K562 (cell line): ENCODE measurements around the gene SPOCD1. TPM values are rescaled to one million over a fixed set of nuclear protein-coding genes. Genes with fewer than 3 reads are reported as not detected.

Experiments used
- ATAC-seq: fragments of 200-7000 bp; cut with Tn5 transposase; 3 replicates; pipeline ENCODE4 v1.9.1; 2020; ENCODE audit warnings: moderate library complexity
- BruUV-seq: library from RNA; stranded (reverse); fragments of 400-500 nt; replicated peaks from 2 replicates; lab custom pipeline; 2021; lab: Mats Ljungman, UMichigan
- CTCF ChIA-PET: fragments of 300-600 bp; formaldehyde crosslinking; extraction: SDS; loops from one replicate; lab custom pipeline; 2021; ENCODE audit warnings: low intra/inter-chr PET ratio; lab: Yijun Ruan, JAX
- POLR2A ChIA-PET: fragments of 300-600, 350-650 bp; sonication (Branson Sonifier 250); formaldehyde crosslinking; extraction: SDS; loops from one replicate; lab custom pipeline; 2021; ENCODE audit warnings: antibody characterized with exemption, inconsistent platforms; lab: Yijun Ruan, JAX
- DNase-seq, 4 experiments: peaks; one replicate each; pipeline versions ENCODE4 v3.0.0 to v3.0.0-alpha.2; 2011 to 2018; ENCODE audit warnings: low spot score in 3 of 4, mixed read lengths in 3 of 4; ENCODE audit errors: extremely low read depth in 1 of 4
- FAIRE-seq: peaks from 2 replicates; lab custom pipeline; 2011; peaks lifted over from hg19 to GRCh38; lab: Jason Lieb, UNC
- H2AFZ ChIP-seq: 2 replicates; pipeline ENCODE4 v1.6.0; 2011; ENCODE audit warnings: low read depth, low read length, control low read depth, inconsistent platforms
- H3K27ac ChIP-seq: fragments of 200-600 bp; 3 replicates; pipeline ENCODE4 v1.8.0; 2011; ENCODE audit warnings: low read depth, mild to moderate bottlenecking, control low read depth, inconsistent platforms, low read length, moderate library complexity, mixed read lengths; ENCODE audit errors: extremely low read depth
- H3K27me3 ChIP-seq, 2 experiments: fragments of 300-600 bp in 1 of 2; 2 replicates in 1 of 2; 3 replicates in 1 of 2; pipeline versions ENCODE4 v1.6.0 to v1.8.0; 2011; ENCODE audit warnings: inconsistent platforms in 2 of 2, low read length in 2 of 2, mild to moderate bottlenecking in 1 of 2, mixed read lengths in 1 of 2, moderate library complexity in 1 of 2; ENCODE audit not compliant: control insufficient read depth in 2 of 2, insufficient read depth in 2 of 2
- H3K36me3 ChIP-seq: fragments of 300-600 bp; 3 replicates; pipeline ENCODE4 v1.8.0; 2011; ENCODE audit warnings: mild to moderate bottlenecking, low read length, inconsistent platforms; ENCODE audit not compliant: control insufficient read depth, insufficient read depth
- H3K4me1 ChIP-seq, 2 experiments: fragments of 200-600 bp in 1 of 2; replicated peaks in 1 of 2; 2 replicates in 1 of 2; 3 replicates in 1 of 2; pipeline versions ENCODE4 v1.5.1 to v1.8.0; 2011; ENCODE audit warnings: inconsistent platforms in 2 of 2, low read length in 2 of 2, mild to moderate bottlenecking in 1 of 2, mixed read lengths in 1 of 2, moderate library complexity in 1 of 2; ENCODE audit not compliant: control insufficient read depth in 2 of 2, insufficient read depth in 2 of 2
- H3K4me2 ChIP-seq: 2 replicates; pipeline ENCODE4 v1.6.1; 2011; ENCODE audit warnings: low read length, control low read depth, inconsistent platforms, mixed read lengths; ENCODE audit not compliant: insufficient read depth
- H3K4me3 ChIP-seq: fragments of 200-600 bp; sonication (generic), shearing (Covaris generic); 2 replicates; pipeline ENCODE4 v1.5.1; 2016; ENCODE audit warnings: control low read depth, inconsistent platforms
- H3K79me2 ChIP-seq: fragments of 200-600 bp; 3 replicates; pipeline ENCODE4 v1.8.0; 2011; ENCODE audit warnings: low read length, inconsistent platforms; ENCODE audit not compliant: control insufficient read depth, insufficient read depth
- H3K9ac ChIP-seq, 2 experiments: 2 replicates each; pipeline versions ENCODE4 v1.6.0 to v1.6.1; 2011; ENCODE audit warnings: low read depth in 2 of 2, low read length in 2 of 2, control low read depth in 1 of 2, inconsistent platforms in 1 of 2, mild to moderate bottlenecking in 1 of 2, mixed read lengths in 1 of 2; ENCODE audit not compliant: insufficient read depth in 1 of 2
- H3K9me1 ChIP-seq: one replicate; pipeline ENCODE4 v1.6.0; 2011; ENCODE audit warnings: inconsistent platforms, mild to moderate bottlenecking, low read length, moderate library complexity; ENCODE audit not compliant: control insufficient read depth, insufficient read depth
- H3K9me3 ChIP-seq: replicated peaks from 2 replicates; pipeline ENCODE4 v1.5.1; 2011; ENCODE audit warnings: low read depth, low read length, inconsistent platforms; ENCODE audit not compliant: control insufficient read depth, insufficient read depth
- H4K20me1 ChIP-seq: replicated peaks from 2 replicates; pipeline ENCODE4 v1.6.1; 2011; ENCODE audit warnings: low read length, inconsistent platforms, mixed read lengths; ENCODE audit not compliant: control insufficient read depth, insufficient read depth
- CCNT2 ChIP-seq: IDR thresholded peaks from 2 replicates; pipeline ENCODE4 v1.6.1; 2011; ENCODE audit warnings: borderline replicate concordance, low read depth, mild to moderate bottlenecking, moderate library complexity, mixed read lengths, low read length; ENCODE audit not compliant: insufficient read length; ENCODE audit errors: extremely low read depth
- SOX6 ChIP-seq: fragments of 450-650 bp; IDR thresholded peaks from 2 replicates; pipeline ENCODE4 v1.6.1; 2014; ENCODE audit warnings: mild to moderate bottlenecking
- TAF7 ChIP-seq: fragments of 450-650 bp; IDR thresholded peaks from 2 replicates; pipeline ENCODE4 v1.6.1; 2016; ENCODE audit warnings: missing genetic modification characterization, missing compliant biosample characterization
- TCF3 ChIP-seq: sonication (generic); formaldehyde crosslinking; IDR thresholded peaks from 2 replicates; pipeline ENCODE4 v1.4.0; 2020; ENCODE audit warnings: mild to moderate bottlenecking, missing genetic modification reagents
- ZNF239 ChIP-seq: fragments of 250-450 bp; sonication (Bioruptor Pico); IDR thresholded peaks from 2 replicates; pipeline ENCODE4 v1.4.0; 2020; ENCODE audit warnings: mild to moderate bottlenecking
- ZNF263 ChIP-seq: sonication (generic); formaldehyde crosslinking; IDR thresholded peaks from 2 replicates; pipeline ENCODE4 v1.8.0; 2022; ENCODE audit warnings: mild to moderate bottlenecking, missing genetic modification reagents, borderline replicate concordance
- WGBS: fragments of 100-300 bp; shearing (Covaris generic); methylation state at CpG from one replicate; pipeline ENCODE4 v1.1.6; 2016; ENCODE audit warnings: low coverage, mixed read lengths; ENCODE audit not compliant: insufficient coverage; ENCODE audit errors: missing lambda C conversion rate; 5-methylcytosine and 5-hydroxymethylcytosine counted together
- in situ Hi-C: fragments of 300-500 bp; cut with MboI; formaldehyde crosslinking; loops from 4 replicates; pipeline ENCODE4 v1.15.0; 2018; ENCODE audit warnings: inconsistent platforms, mixed read lengths
- intact Hi-C: fragments of 100-400 bp; cut with micrococcal nuclease; formaldehyde crosslinking; loops from 2 replicates; pipeline ENCODE4 v1.14.2; 2022
- polyA plus RNA-seq, 8 experiments: library from polyadenylated mRNA; depleted of rRNA in 4 of 8; stranded (reverse) in 5 of 8; unstranded in 3 of 8; fragments of >200 nt; fragmentation: Nextera tagmentation in 2 of 8; fragmentation: Illumina TruSeq in 1 of 8; extraction: Ambion mirVana in 2 of 8; extraction: Trizol in 1 of 8; gene quantifications; 2 replicates each; pipeline versions ENCODE4 v1.2.1 to v1.2.3, GENCODE V29; 2011 to 2014; ENCODE audit warnings: inconsistent platforms in 1 of 8, missing spikeins in 1 of 8
- total RNA-seq, 7 experiments: library from RNA; depleted of rRNA in 6 of 7; stranded (reverse); fragments of >200 nt in 6 of 7; fragmentation: Illumina TruSeq in 2 of 7; extraction: Trizol in 2 of 7; gene quantifications; 2 replicates each; pipeline versions ENCODE4 v1.2.1 to v1.2.3, GENCODE V29; 2011 to 2021; ENCODE audit warnings: low replicate concordance in 1 of 7
- TF ChIP-seq, protein P1 (sequence below): fragments of 250-450 bp; sonication (Bioruptor Pico); IDR thresholded peaks from 2 replicates; pipeline ENCODE4 v1.4.0; 2020; ENCODE audit warnings: mild to moderate bottlenecking

SPOCD1 gene
- total and polyA plus RNA-seq, 9 of the 15 experiments (the other 6 are each of a cell fraction or from before 2014, with no cell fraction given): 0.03 to 0.71 (median 0.26) TPM; not detected in 1

DNA sequence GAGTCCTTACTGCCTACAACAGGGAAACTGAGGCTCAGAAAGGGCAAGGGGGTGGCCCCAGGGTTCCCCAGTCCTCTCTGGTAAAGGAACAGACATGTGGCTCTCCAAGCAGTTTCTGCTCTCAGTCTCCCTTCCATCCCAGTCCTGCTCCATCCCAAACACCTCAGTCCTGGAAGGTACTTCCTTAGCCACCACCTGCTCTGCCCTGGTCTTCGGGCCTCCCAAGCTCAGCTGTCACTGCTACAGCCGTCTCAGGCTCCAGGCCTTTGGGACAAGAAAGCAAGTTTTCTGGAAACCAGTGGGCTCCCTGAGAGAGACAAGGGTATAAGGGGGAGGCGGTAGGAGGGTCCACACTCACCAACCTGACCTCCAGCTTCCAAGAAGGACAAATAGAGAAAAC is 28.6 kb downstream of the SPOCD1 start:
- no peak for ATAC-seq
- Histone ChIP-seq H3K27me3 (peaks cover 8 to 26% of the 10 kb centered on the region in 2 experiments; a peak in 4 of 5 replicates), H3K4me2 (no peak overlapping the region), H3K9ac (no peak overlapping the region), H3K4me1 (peaks cover 9 to 31% of the 10 kb centered on the region in 2 experiments; a peak in 4 of 5 replicates), H3K9me1 (peaks cover 4% of the 10 kb centered on the region), H3K9me3 (no peaks in the 10 kb centered on the region), H3K79me2 (no peaks in the 10 kb centered on the region), H3K36me3 (no peaks in the 10 kb centered on the region), H3K4me3 (no peak overlapping the region), H2AFZ (peak overlapping the region; percentile 100; the same call in 1 of the 2 replicates), H4K20me1 (peaks cover 4% of the 10 kb centered on the region), H3K27ac (no peak overlapping the region)
- no TSS peak for BruUV-seq
- FAIRE-seq: no peak
- no peak for DNase-seq
- in situ Hi-C loops (no loop called here), intact Hi-C loops (loop anchor here (10.0 kb wide), 2 partner anchors 222 to 278 kb away; no protein-coding TSS in a partner anchor)
- ChIA-PET POLR2A (interaction anchor here (0.5 to 0.6 kb wide), 2 partner anchors 168 to 222 kb away, joined by 3 read pairs; no protein-coding TSS in a partner anchor), CTCF (interaction anchor here (0.6 to 1.7 kb wide), 2 partner anchors 72 to 124 kb away, joined by 3 to 7 read pairs; no protein-coding TSS in a partner anchor)
- 50% methylated on average over 3 of the region's 3 CpGs for WGBS
- TF ChIP-seq TCF3 (CRISPR knock-in tag): no peak
- TF ChIP-seq ZNF239 (CRISPR knock-in tag): no peak
- TF ChIP-seq ZNF263 (CRISPR knock-in tag): no peak
- TF ChIP-seq SOX6: no peak
- TF ChIP-seq TAF7 (tag): no peak
- no peak for TF ChIP-seq CCNT2
- TF ChIP-seq, protein P1, sequence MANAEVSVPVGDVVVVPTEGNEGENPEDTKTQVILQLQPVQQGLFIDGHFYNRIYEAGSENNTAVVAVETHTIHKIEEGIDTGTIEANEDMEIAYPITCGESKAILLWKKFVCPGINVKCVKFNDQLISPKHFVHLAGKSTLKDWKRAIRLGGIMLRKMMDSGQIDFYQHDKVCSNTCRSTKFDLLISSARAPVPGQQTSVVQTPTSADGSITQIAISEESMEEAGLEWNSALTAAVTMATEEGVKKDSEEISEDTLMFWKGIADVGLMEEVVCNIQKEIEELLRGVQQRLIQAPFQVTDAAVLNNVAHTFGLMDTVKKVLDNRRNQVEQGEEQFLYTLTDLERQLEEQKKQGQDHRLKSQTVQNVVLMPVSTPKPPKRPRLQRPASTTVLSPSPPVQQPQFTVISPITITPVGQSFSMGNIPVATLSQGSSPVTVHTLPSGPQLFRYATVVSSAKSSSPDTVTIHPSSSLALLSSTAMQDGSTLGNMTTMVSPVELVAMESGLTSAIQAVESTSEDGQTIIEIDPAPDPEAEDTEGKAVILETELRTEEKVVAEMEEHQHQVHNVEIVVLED (CRISPR knock-in tag): no peak
